Large intestine (tissue), 3 donors: ENCODE results near the gene CLRN1. TPM values are rescaled to one million over a fixed set of nuclear protein-coding genes. Genes with fewer than 3 reads are reported as not detected.

Experiments used
- DNase-seq, 2 donors: peaks; one replicate each; pipeline versions ENCODE4 v3.0.0 to v3.0.0-alpha.2; 2013
- H3K27ac ChIP-seq: one replicate; pipeline ENCODE4 v1.5.1; 2013; ENCODE audit warnings: low read length
- H3K27me3 ChIP-seq: 2 replicates; pipeline ENCODE4 v1.6.1; 2013; ENCODE audit warnings: low read length; ENCODE audit not compliant: control insufficient read depth, insufficient read depth
- H3K36me3 ChIP-seq: 2 replicates; pipeline ENCODE4 v1.6.1; 2013; ENCODE audit warnings: low read length; ENCODE audit not compliant: control insufficient read depth, insufficient read depth
- H3K4me1 ChIP-seq: one replicate; pipeline ENCODE4 v1.6.1; 2013; ENCODE audit warnings: low read length; ENCODE audit not compliant: control insufficient read depth, insufficient read depth
- H3K4me3 ChIP-seq: one replicate; pipeline ENCODE4 v1.5.1; 2013; ENCODE audit warnings: low read length
- H3K9me3 ChIP-seq: one replicate; pipeline ENCODE4 v1.6.1; 2013; ENCODE audit warnings: mild to moderate bottlenecking, low read depth, low read length, moderate library complexity; ENCODE audit not compliant: control insufficient read depth
- WGBS: methylation state at CpG from one replicate; pipeline ENCODE4 v1.1.5; 2013; ENCODE audit warnings: low lambda C conversion rate; ENCODE audit not compliant: insufficient coverage; 5-methylcytosine and 5-hydroxymethylcytosine counted together
- polyA plus RNA-seq: library from polyadenylated mRNA; unstranded; fragments of 120-200 nt; gene quantifications from one replicate; pipeline ENCODE4 v1.2.1, GENCODE V29; 2013

Gene CLRN1
- polyA plus RNA-seq, 1 donor: 8.7 TPM

DNA sequence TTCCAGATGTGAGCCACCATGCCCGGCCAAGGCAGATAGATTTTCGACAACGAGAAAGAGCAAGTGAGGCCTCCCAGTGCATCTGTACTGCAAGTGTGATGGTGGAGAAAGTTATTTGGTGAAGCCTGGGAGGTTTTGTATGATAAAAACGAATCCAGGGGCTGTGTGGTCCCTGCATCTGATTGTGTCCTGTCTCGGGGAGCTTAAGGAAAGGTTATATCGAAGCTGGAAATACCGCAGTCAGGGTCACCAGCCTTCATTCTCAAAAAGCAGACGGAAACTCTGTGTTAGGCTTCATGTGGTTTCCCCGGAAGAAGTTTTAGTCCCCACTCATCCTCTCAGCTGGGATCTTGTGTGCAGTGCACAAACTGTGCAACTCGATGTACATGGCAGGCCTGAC is 70.7 kb downstream of the CLRN1 start:
- Histone ChIP-seq H3K4me1 (no peaks in the 10 kb centered on the region), H3K9me3 (no peaks in the 10 kb centered on the region), H3K36me3 (no peaks in the 10 kb centered on the region), H3K4me3 (no peak overlapping the region), H3K27me3 (no peaks in the 10 kb centered on the region), H3K27ac (no peak overlapping the region)
- whole genome bisulfite sequencing: 100% methylated on average over 1 of the region's 10 CpGs
- DNase-seq: no peak

GRCh38 chr3:150899141-150899540 is 73.4 kb downstream of the CLRN1 start:
- H3K4me1 ChIP-seq: no peaks in the 10 kb centered on the region
- H3K9me3 ChIP-seq: no peaks in the 10 kb centered on the region
- WGBS: no CpG with 5 or more reads among the region's 2 CpGs
- H3K36me3 ChIP-seq: no peaks in the 10 kb centered on the region
- no peaks in the 10 kb centered on the region for H3K27me3 ChIP-seq
- no peak for DNase-seq
- no peak overlapping the region for H3K27ac ChIP-seq
- no peak overlapping the region for H3K4me3 ChIP-seq

DNA sequence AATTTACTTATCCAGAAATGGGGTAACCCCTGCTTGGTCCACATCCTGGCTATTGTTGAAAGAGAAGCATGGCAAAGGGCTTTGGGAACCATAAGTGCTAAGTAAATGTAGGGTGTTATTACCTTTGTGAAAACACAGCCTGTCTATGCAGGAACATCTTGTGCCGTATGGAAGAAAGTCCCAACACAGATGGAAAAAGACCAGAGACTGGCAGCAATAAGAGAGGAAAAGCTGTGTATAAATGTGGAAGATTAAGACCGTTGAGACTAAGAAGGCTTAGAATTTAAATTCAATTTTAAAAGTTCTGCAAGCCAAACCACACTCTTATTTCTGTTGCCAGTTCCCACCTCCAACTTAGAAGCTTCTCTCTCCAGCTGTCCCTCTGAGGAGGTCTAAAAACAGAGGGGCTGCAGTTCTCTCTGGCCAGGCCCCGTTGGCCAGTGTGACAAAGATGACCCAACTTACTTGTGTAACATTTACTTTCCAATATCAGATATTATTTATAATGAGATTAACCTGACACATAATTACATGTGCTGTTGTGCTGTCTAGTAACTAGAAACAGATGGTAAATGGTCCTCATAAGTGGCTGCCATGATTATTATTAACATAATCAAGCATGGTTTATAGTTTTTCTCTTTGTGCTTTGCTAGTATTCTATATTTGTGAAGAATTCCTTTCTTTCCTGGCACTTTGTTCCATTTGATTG is 74.3 kb downstream of the CLRN1 start:
- Histone ChIP-seq H3K4me3 (no peak overlapping the region), H3K9me3 (no peaks in the 10 kb centered on the region), H3K27ac (no peak overlapping the region), H3K27me3 (no peaks in the 10 kb centered on the region), H3K4me1 (no peaks in the 10 kb centered on the region), H3K36me3 (no peaks in the 10 kb centered on the region)
- 100% methylated on average over 1 of the region's 3 CpGs for WGBS
- DNase-seq: no peak

DNA sequence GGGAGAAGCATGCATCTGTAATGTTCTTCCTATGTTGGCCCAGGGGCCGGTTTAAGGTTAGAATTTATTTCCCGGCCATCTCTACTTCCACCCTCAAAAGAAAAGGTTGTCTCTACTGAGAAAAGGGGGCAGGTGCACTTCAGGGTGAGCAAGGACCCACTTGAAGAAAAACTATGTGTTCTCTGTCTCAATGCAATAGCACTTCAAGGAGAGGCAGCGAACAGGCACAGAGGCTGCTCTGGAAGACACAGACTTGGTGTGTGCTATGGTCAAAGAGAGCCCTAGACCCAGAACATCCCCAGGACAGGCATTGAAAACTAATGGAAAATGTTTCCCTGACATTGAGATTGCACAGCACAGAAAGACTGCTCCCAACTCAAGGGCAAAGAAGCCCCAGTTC is 74.9 kb downstream of the CLRN1 start:
- Histone ChIP-seq H3K36me3 (no peaks in the 10 kb centered on the region), H3K9me3 (no peaks in the 10 kb centered on the region), H3K4me3 (no peak overlapping the region), H3K4me1 (no peaks in the 10 kb centered on the region), H3K27me3 (no peaks in the 10 kb centered on the region), H3K27ac (no peak overlapping the region)
- no peak for DNase-seq
- no CpG with 5 or more reads among the region's 3 CpGs for WGBS

GRCh38 chr3:150890831-150891230 is 81.7 kb downstream of the CLRN1 start:
- Histone ChIP-seq H3K4me1 (no peaks in the 10 kb centered on the region), H3K4me3 (no peak overlapping the region), H3K36me3 (no peaks in the 10 kb centered on the region), H3K27me3 (no peaks in the 10 kb centered on the region), H3K27ac (no peak overlapping the region), H3K9me3 (no peaks in the 10 kb centered on the region)
- DNase-seq: no peak
- WGBS: no CpG with 5 or more reads among the region's 9 CpGs

- H3K4me3 ChIP-seq: no peak overlapping the region
- no peaks in the 10 kb centered on the region for H3K4me1 ChIP-seq
- WGBS: 92% methylated on average over 2 of the region's 3 CpGs
- no peaks in the 10 kb centered on the region for H3K36me3 ChIP-seq
- no peaks in the 10 kb centered on the region for H3K27me3 ChIP-seq
- no peak overlapping the region for H3K27ac ChIP-seq
- no peak for DNase-seq
- H3K9me3 ChIP-seq: no peaks in the 10 kb centered on the region
Measured at GRCh38 chr3:150890295-150890694, 82.2 kb downstream of the CLRN1 start.

- peaks cover under 1% of the 10 kb centered on the region for H3K27me3 ChIP-seq
- WGBS: no CpG with 5 or more reads among the region's 6 CpGs
- H3K27ac ChIP-seq: no peak overlapping the region
- no peaks in the 10 kb centered on the region for H3K4me1 ChIP-seq
- no peak overlapping the region for H3K4me3 ChIP-seq
- no peaks in the 10 kb centered on the region for H3K9me3 ChIP-seq
- H3K36me3 ChIP-seq: no peaks in the 10 kb centered on the region
- no peak for DNase-seq
Measured at GRCh38 chr3:150889106-150889505, 83.4 kb downstream of the CLRN1 start.

GRCh38 chr3:150887031-150887430 is 85.5 kb downstream of the CLRN1 start:
- peaks cover 6% of the 10 kb centered on the region for H3K27me3 ChIP-seq
- no peaks in the 10 kb centered on the region for H3K9me3 ChIP-seq
- no peaks in the 10 kb centered on the region for H3K36me3 ChIP-seq
- H3K27ac ChIP-seq: no peak overlapping the region
- no peaks in the 10 kb centered on the region for H3K4me1 ChIP-seq
- 82% methylated on average over 2 of the region's 2 CpGs for WGBS
- H3K4me3 ChIP-seq: no peak overlapping the region
- no peak for DNase-seq

DNA sequence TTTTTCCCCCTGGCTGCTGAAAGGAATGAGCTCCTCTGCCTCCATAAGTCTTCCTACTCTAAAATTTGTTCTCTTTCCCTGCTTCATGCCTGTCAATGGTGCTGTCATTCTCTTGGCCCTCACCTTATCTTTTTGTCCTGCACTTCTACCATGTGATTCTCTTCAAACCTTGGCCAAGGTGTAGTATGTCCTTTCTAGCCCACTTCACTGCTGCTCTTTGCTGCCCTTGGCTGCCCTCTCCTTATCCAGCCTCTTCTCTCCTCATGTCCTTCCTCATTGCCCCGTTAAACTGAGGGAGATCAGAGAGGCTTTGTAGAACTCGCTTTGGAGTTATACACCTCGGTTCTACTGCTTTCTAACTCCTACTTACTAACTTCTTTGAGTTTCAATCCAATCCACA is 87.0 kb downstream of the CLRN1 start:
- no peaks in the 10 kb centered on the region for H3K9me3 ChIP-seq
- no peaks in the 10 kb centered on the region for H3K36me3 ChIP-seq
- no peak overlapping the region for H3K27ac ChIP-seq
- WGBS: 100% methylated on average over 2 of the region's 3 CpGs
- H3K27me3 ChIP-seq: peaks cover 6% of the 10 kb centered on the region
- no peak overlapping the region for H3K4me3 ChIP-seq
- DNase-seq: no peak
- H3K4me1 ChIP-seq: no peaks in the 10 kb centered on the region

- DNase-seq: no peak
- no CpG with 5 or more reads among the region's 2 CpGs for WGBS
- H3K36me3 ChIP-seq: no peaks in the 10 kb centered on the region
- H3K4me1 ChIP-seq: no peaks in the 10 kb centered on the region
- peaks cover 5% of the 10 kb centered on the region for H3K27me3 ChIP-seq
- H3K4me3 ChIP-seq: no peak overlapping the region
- no peaks in the 10 kb centered on the region for H3K9me3 ChIP-seq
- no peak overlapping the region for H3K27ac ChIP-seq
Measured at GRCh38 chr3:150878996-150879575, 93.4 kb downstream of the CLRN1 start.

DNA sequence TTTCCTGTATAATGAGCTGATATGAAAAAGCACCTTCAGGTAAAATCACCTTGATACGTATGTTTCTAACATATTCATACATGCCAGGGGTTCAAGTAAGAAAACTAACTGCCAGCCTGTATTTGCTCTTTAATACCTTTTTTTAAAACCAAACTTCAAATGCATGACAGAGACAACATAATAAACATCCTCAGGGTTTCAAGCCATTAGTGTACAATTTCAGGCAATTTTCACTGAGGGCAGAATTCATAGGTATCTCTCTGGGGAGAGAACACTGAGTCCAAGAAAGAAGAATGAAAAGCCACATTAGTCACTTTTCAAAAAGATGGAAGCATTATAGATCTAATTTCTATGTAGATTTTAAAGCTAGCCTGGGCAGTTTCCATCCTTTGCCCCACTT is 94.2 kb downstream of the CLRN1 start:
- no peak overlapping the region for H3K27ac ChIP-seq

More for the DNA sequence above, 94.2 kb downstream of the CLRN1 start:
- Histone ChIP-seq H3K36me3 (no peaks in the 10 kb centered on the region), H3K4me1 (no peaks in the 10 kb centered on the region), H3K4me3 (no peak overlapping the region), H3K9me3 (no peaks in the 10 kb centered on the region), H3K27me3 (no peaks in the 10 kb centered on the region)
- DNase-seq: no peak
- no CpG with 5 or more reads among the region's 1 CpG for WGBS
